Measurements from ENCODE around the gene SPTA1. TPM values are rescaled to one million over a fixed set of nuclear protein-coding genes. Genes with fewer than 3 reads are reported as not detected.

Gene SPTA1
- total RNA-seq, 2 experiments from 2014 or later, result 0.44 TPM; not detected in 1

DNA sequence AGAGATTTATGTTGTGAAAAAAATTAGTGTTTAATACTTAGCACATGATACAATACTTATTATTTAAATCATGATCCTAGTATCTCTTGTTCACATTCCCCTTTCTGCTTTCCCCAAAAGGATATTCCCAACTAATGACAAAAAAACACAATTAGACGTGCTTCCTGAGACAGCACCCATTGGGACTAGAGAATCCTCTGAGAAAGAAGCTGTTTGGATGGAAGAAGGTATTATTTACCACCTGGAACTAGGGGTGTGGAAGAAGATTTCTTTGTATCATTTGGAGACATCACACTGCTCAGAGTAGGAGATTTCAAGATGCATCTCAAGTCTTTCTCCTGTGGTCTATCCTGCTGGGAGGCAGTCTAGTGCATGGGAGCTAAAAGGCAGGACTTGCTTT, 81.5 kb downstream of the SPTA1 start, which contains the start of gene OR10Z1:
OR10Z1 (plus strand) TSS at position 301 of the 400 bp plus-strand sequence. CDS start 1,171 bp downstream, outside the sequence.
- Histone ChIP-seq H3K79me2 (ENCODE audit: insufficient read depth, low read depth, low read length) (no peaks in the 10 kb centered on the region), H2AFZ (ENCODE audit: low read length) (no peak within 1 kb of the TSS), H3K4me3 (ENCODE audit: low read depth, low read length, poor library complexity, severe bottlenecking) (no peak within 1 kb of the TSS), H3K4me2 (ENCODE audit: low read length) (no peak within 1 kb of the TSS), H3K27ac (ENCODE audit: low read depth, low read length, poor library complexity, severe bottlenecking) (no peak within 1 kb of the TSS), H3K4me1 (ENCODE audit: insufficient read depth, low read length, poor library complexity, severe bottlenecking) (no peaks in the 10 kb centered on the region), H3K36me3 (ENCODE audit: insufficient read depth, low read length) (no peaks in the 10 kb centered on the region), H4K20me1 (ENCODE audit: insufficient read depth, low read length) (no peaks in the 10 kb centered on the region), H3K9me2 (ENCODE audit: insufficient read depth, low read length) (no peaks in the 10 kb centered on the region), H3K9me3 (ENCODE audit: low read length) (no peaks in the 10 kb centered on the region)
- ChIA-PET POLR2A (no interaction called here), CTCF (ENCODE audit: unreplicated experiment) (no interaction called here)
- intact Hi-C loops (cut with micrococcal nuclease; ENCODE audit: unreplicated experiment), result loop anchor here (10.0 kb wide), 1 partner anchor 70 kb away; no protein-coding TSS in a partner anchor
- no TSS peak for BruUV-seq (replicated peaks)
- no peak for TF ChIP-seq EZH2phosphoT487 (IDR thresholded peaks at IDR 0.05; ENCODE audit: borderline replicate concordance, low read depth, low read length)
- TF ChIP-seq, protein P1, sequence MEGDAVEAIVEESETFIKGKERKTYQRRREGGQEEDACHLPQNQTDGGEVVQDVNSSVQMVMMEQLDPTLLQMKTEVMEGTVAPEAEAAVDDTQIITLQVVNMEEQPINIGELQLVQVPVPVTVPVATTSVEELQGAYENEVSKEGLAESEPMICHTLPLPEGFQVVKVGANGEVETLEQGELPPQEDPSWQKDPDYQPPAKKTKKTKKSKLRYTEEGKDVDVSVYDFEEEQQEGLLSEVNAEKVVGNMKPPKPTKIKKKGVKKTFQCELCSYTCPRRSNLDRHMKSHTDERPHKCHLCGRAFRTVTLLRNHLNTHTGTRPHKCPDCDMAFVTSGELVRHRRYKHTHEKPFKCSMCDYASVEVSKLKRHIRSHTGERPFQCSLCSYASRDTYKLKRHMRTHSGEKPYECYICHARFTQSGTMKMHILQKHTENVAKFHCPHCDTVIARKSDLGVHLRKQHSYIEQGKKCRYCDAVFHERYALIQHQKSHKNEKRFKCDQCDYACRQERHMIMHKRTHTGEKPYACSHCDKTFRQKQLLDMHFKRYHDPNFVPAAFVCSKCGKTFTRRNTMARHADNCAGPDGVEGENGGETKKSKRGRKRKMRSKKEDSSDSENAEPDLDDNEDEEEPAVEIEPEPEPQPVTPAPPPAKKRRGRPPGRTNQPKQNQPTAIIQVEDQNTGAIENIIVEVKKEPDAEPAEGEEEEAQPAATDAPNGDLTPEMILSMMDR (conservative IDR thresholded peaks at IDR 0.05; ENCODE audit: low read length), result no peak
- DNase-seq (ENCODE audit: low spot score), result no peak

DNA sequence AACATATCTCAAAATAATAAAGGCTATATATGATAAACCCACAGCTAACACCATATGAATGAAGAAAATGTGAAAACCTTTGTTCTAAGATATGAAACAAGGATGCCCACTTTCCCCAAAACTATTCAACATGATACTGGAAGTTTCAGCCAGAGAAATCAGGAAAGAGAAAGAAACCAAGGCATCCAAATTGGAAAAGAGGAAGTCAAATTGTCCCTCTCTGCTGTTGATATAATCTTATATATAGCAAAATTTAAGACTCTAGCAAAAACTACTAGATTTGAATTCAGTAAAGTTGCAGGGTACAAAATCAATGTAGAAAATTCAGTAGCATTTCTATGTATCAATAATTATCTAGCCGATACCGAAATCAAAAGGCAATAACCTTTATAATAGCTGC, 85.8 kb downstream of the SPTA1 start:
- DNase-seq (ENCODE audit: low spot score), result no peak
- Histone ChIP-seq H4K20me1 (ENCODE audit: insufficient read depth, low read length) (no peaks in the 10 kb centered on the region), H3K4me2 (ENCODE audit: low read length) (no peak overlapping the region), H3K9me3 (ENCODE audit: low read length) (no peaks in the 10 kb centered on the region), H3K79me2 (ENCODE audit: insufficient read depth, low read depth, low read length) (no peaks in the 10 kb centered on the region), H3K27ac (ENCODE audit: low read depth, low read length, poor library complexity, severe bottlenecking) (no peak overlapping the region), H3K36me3 (ENCODE audit: insufficient read depth, low read length) (no peaks in the 10 kb centered on the region), H3K9me2 (ENCODE audit: insufficient read depth, low read length) (no peaks in the 10 kb centered on the region), H2AFZ (ENCODE audit: low read length) (no peak overlapping the region), H3K4me3 (ENCODE audit: low read depth, low read length, poor library complexity, severe bottlenecking) (no peak overlapping the region), H3K4me1 (ENCODE audit: insufficient read depth, low read length, poor library complexity, severe bottlenecking) (no peaks in the 10 kb centered on the region)
- BruUV-seq (replicated peaks), result no TSS peak
- POLR2A ChIA-PET, result interaction anchor here (0.6 to 0.7 kb wide), 2 partner anchors 9 to 720 kb away, joined by 3 read pairs; no protein-coding TSS in a partner anchor
- TF ChIP-seq EZH2phosphoT487 (IDR thresholded peaks at IDR 0.05; ENCODE audit: borderline replicate concordance, low read depth, low read length), result no peak
- TF ChIP-seq, protein P1 (conservative IDR thresholded peaks at IDR 0.05; ENCODE audit: low read length), result no peak
- intact Hi-C loops (cut with micrococcal nuclease; ENCODE audit: unreplicated experiment), result loop anchor here (10.0 kb wide), 1 partner anchor 66 kb away; no protein-coding TSS in a partner anchor
- CTCF ChIA-PET (ENCODE audit: unreplicated experiment), result no interaction called here

DNA sequence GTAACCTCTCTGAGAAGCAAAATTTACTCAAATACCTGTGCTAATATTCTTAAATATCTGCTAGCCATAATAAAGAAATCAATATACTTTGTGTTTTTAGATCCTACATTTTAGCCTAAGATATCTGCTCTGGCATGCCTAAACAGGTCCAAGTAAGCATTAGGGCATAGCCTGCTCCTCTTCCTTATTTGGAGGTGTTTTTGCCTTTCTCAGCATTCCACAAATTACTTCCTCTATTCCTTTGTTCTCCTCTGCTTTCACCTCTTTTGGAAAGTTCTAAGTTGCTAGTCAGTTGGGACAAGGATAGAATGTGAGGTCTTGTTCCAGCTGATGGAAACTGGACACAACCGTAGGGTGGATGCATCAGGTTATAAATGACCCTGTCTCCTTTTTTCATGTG, 99.6 kb downstream of the SPTA1 start:
- ChIA-PET POLR2A (no interaction called here), CTCF (ENCODE audit: unreplicated experiment) (no interaction called here)
- H3K4me3 ChIP-seq (ENCODE audit: low read depth, low read length, poor library complexity, severe bottlenecking), result no peak overlapping the region
- BruUV-seq (replicated peaks), result no TSS peak
- intact Hi-C loops (cut with micrococcal nuclease; ENCODE audit: unreplicated experiment), result no loop called here
- no peak overlapping the region for H2AFZ ChIP-seq (ENCODE audit: low read length)
- no peak overlapping the region for H3K27ac ChIP-seq (ENCODE audit: low read depth, low read length, poor library complexity, severe bottlenecking)
- no peaks in the 10 kb centered on the region for H4K20me1 ChIP-seq (ENCODE audit: insufficient read depth, low read length)
- no peaks in the 10 kb centered on the region for H3K9me3 ChIP-seq (ENCODE audit: low read length)
- H3K36me3 ChIP-seq (ENCODE audit: insufficient read depth, low read length), result no peaks in the 10 kb centered on the region
- no peaks in the 10 kb centered on the region for H3K4me1 ChIP-seq (ENCODE audit: insufficient read depth, low read length, poor library complexity, severe bottlenecking)
- no peak for TF ChIP-seq EZH2phosphoT487 (IDR thresholded peaks at IDR 0.05; ENCODE audit: borderline replicate concordance, low read depth, low read length)
- TF ChIP-seq, protein P1 (conservative IDR thresholded peaks at IDR 0.05; ENCODE audit: low read length), result no peak
- no peaks in the 10 kb centered on the region for H3K9me2 ChIP-seq (ENCODE audit: insufficient read depth, low read length)
- H3K4me2 ChIP-seq (ENCODE audit: low read length), result no peak overlapping the region
- no peaks in the 10 kb centered on the region for H3K79me2 ChIP-seq (ENCODE audit: insufficient read depth, low read depth, low read length)
- no peak for DNase-seq (ENCODE audit: low spot score)

Measured in OCI-LY7 (cell line).